NCI-H2107 treated with DMSO at 0.1 percent for 48 hours (cell line): Measurements from ENCODE around the gene FN1.

ENCODE experiments used
- DNase-seq: peaks from one replicate; lab custom pipeline; 2025; ENCODE audit not compliant: unreplicated experiment; lab: John Stamatoyannopoulos, UW

Gene FN1

GRCh38 chr2:215435870-215436704 is at the start of gene FN1:
Gene FN1, minus strand, starts transcription at chr2:215436068. Its CDS starts 266 bp downstream, at chr2:215435802.
- DNase-seq: no peak

- DNase-seq: no peak
Observed at GRCh38 chr2:215485032-215485431, 49.2 kb upstream of the FN1 start.

- DNase-seq: no peak
Observed at GRCh38 chr2:215484570-215484969, 48.7 kb upstream of the FN1 start.

- DNase-seq: no peak
Observed at GRCh38 chr2:215483431-215483830, 47.6 kb upstream of the FN1 start.

GRCh38 chr2:215479536-215480240 is 43.8 kb upstream of the FN1 start:
- no peak for DNase-seq

GRCh38 chr2:215479121-215479520 is 43.3 kb upstream of the FN1 start:
- no peak for DNase-seq

GRCh38 chr2:215476424-215476823 is 40.6 kb upstream of the FN1 start:
- no peak for DNase-seq

GRCh38 chr2:215466097-215466909 is 30.4 kb upstream of the FN1 start:
- no peak for DNase-seq

- no peak for DNase-seq
Observed at GRCh38 chr2:215465256-215465655, 29.4 kb upstream of the FN1 start.

- no peak for DNase-seq
Observed at GRCh38 chr2:215461836-215462532, 26.1 kb upstream of the FN1 start.

GRCh38 chr2:215460682-215461382 is 25.0 kb upstream of the FN1 start:
- DNase-seq: no peak

- DNase-seq: no peak
Observed at GRCh38 chr2:215455958-215456357, 20.1 kb upstream of the FN1 start.

- peak; percentile 10 for DNase-seq
Observed at GRCh38 chr2:215454519-215455246, 18.8 kb upstream of the FN1 start.

GRCh38 chr2:215452725-215453124 is 16.9 kb upstream of the FN1 start:
- no peak for DNase-seq

GRCh38 chr2:215451012-215451756 is 15.3 kb upstream of the FN1 start:
- no peak for DNase-seq

- no peak for DNase-seq
Observed at GRCh38 chr2:215450188-215451011, 14.5 kb upstream of the FN1 start.

- DNase-seq: no peak
Observed at GRCh38 chr2:215447673-215448081, 11.8 kb upstream of the FN1 start.

GRCh38 chr2:215447056-215447455 is 11.2 kb upstream of the FN1 start:
- DNase-seq: no peak
